GM18526 (cell line): Measurements from ENCODE around the gene YWHAG.

ENCODE experiments used
- POLR2A ChIP-seq: IDR thresholded peaks from 3 replicates; pipeline ENCODE4 v1.6.1; 2011; ENCODE audit not compliant: insufficient read length; ENCODE audit errors: extremely low read depth

The YWHAG gene

DNA sequence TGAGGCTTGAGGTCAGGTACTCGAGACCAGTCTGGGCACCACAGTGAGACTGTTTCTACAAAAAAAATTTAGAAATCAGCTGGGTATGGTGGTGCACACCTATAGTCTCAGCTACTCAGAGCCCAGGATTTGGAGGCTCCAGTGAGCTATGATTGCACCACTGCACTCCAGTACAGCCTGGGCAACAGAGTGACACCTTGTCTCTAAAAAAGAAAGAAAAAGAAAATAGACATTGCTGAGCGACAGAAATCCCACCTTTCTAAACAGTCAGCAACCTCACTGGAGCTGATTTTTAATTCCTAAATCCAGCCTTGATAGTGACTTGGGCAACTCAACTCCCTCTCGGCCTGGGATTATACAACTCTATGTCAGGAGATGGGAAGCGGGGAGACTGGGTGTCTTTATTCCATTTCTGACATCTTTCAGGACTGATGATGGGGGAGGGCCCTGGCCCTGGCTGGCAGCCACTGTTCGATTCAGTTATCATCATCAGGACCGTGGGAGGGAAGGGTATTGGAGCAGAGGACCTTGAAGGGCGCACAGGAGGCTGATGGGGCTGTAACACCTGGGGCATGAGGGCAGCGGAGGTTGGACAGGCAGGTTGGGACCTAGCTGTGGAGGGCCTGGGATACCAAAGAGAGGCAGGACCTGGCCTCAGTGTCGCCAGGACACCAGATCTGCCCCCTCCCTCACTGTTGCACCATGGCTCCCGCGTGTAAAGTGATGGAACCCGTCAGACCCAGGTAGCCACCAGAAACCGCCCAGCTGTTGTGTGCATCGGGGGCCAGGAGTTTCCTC lies 41.6 kb downstream of the YWHAG start:
- TF ChIP-seq POLR2A = no peak

DNA sequence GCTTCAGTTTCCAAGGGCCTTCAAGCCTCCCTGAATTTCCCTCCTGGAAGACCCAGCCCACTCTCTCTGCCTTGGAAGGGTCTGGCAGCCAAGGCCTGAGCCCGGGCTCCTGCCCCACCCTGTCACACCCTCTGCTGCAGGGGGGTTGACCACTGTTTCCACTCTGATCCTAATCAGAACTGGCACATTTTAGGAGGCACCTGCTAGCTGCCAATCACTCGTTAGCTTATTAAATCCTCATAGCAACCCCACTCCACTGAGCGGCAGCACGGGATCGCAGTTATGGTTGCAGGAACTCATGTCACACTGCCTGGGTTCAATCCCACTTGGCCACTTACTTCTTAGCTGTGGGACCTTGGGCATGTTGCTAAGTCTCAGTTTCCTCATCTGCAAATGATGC lies 43.4 kb downstream of the YWHAG start:
- no peak for TF ChIP-seq POLR2A

DNA sequence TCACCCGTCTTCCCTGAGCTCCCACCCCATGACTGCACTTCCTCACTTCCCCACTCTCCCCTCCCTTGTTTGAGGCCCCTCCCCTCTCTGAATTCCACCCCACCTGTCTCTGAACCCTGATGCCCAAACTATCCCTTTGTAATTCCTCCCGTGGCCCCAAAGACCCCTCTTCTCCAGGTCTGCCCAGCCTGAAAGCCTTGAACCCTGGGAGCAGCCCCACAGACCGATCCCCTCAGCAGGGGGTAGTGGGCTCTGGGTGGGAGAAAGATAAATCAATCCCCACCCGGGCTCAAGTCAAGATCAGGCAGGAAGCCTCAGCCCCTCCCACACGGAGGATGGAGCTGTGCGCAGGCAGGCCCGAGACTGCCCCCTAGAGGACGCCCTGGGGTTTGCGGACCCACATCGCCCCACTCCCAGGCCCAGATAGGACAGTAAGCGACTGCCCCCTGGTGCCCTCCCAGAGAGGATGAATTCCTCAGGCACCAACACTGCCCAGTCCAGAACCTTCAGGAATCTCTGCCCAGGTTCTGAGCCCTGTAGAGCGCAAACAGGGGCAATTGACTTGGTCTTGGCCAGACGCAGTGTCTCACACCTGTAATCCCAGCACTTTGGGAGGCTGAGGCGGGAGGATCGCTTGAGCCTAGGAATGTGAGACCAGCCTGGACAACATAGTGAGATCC lies 44.6 kb downstream of the YWHAG start:
- TF ChIP-seq POLR2A = no peak

DNA sequence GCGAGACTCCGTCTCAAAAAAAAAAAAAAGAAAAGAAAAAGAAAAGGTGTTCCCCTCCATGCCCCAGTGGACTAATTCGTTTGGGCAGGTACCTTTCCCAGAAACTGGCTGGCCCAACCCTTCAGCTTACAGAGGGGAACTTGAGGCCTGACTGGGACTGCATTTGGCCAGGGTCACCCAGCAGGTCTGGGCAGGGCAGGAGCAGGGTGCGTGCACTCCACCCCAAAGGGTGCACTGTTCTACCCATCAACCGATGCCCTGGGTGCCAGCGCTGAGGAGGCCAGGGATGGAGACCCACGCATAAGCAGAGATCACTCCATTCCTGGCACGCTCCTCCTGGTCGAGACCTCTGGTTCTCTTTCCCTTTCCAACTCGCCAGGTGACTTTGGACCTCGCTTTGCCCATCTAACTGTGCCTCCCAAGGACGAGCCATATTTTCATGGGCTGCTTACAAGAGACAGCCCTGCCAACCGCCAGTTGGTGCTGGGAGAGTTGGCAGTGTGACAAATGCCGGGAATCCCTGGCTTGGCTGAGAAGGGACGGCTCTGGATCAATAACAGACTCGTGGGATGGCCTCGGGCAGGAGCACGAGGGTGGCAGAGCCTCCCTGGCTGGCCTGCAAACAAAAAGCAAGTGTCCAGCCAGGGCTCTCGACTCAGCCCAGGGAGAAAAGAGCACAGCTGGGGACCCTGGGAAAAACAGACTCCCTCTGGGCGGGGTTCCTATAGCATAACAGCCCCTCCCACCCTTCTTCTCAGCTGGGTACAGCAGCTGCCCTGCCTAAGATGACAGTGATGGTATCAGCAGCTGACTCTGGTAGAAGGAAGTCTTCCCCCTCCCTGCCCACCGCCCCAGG lies 48.5 kb downstream of the YWHAG start:
- TF ChIP-seq POLR2A = no peak

DNA sequence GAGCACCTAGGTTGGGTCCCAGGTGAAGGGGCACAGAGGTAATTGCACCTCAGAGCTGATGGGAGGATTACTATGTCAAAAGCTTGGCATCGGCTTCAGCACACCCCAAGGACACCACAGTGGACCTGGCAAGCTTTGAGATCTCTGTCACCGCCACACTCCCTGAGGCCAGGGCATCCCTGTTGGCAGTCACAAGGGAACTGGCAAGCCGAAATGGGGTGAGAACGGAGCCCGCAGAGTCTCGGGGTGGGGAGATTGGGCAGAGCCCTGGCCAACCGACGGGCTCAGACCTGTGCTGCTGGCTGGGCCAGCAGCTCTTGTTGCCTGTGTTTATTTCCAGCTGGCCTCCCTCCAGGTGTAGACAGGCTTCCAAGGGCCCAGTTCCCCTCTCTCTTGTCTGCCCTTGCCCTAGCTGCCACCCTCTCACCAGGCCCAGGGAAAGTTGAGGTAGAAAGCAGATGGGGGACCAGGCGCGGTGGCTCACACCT lies 53.9 kb downstream of the YWHAG start:
- TF ChIP-seq POLR2A = no peak

DNA sequence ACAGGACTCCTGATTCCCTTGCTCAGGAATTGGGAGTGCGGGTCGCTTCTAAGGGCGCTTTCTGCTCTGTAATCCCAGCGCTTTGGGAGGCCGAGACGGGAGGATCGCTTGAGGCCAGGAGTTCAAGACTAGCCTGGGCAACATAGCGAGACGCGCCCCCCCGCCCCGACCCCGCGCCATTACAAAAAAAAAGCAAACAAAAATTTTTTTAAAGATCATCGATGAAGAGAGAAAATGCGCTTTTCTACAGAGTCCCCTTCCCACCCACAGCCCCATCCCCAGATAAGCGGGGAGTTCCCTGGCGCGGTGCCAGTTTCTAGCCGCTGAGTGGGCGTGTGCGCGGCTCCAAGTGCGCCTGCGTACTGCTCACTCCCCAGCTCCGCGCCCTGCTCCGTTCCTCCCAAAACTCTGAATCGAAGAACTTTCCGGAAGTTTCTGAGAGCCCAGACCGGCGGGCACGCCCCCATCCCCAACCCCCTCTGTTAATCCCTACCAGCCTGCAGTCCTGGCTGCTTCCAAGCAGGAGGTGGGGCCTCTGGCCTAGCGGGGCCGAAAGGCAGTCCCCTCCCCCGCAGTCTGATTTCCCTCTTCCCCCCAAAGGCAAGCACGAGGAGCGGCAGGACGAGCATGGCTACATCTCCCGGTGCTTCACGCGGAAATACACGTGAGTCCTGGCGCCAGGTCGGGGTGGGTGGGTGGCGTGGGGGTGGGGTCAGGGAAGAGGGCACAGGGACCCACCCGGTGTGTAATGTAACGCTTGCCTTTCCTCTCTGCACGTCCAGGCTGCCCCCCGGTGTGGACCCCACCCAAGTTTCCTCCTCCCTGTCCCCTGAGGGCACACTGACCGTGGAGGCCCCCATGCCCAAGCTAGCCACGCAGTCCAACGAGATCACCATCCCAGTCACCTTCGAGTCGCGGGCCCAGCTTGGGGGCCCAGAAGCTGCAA lies 55.3 kb downstream of the YWHAG start:
- peak; percentile 20 for TF ChIP-seq POLR2A

DNA sequence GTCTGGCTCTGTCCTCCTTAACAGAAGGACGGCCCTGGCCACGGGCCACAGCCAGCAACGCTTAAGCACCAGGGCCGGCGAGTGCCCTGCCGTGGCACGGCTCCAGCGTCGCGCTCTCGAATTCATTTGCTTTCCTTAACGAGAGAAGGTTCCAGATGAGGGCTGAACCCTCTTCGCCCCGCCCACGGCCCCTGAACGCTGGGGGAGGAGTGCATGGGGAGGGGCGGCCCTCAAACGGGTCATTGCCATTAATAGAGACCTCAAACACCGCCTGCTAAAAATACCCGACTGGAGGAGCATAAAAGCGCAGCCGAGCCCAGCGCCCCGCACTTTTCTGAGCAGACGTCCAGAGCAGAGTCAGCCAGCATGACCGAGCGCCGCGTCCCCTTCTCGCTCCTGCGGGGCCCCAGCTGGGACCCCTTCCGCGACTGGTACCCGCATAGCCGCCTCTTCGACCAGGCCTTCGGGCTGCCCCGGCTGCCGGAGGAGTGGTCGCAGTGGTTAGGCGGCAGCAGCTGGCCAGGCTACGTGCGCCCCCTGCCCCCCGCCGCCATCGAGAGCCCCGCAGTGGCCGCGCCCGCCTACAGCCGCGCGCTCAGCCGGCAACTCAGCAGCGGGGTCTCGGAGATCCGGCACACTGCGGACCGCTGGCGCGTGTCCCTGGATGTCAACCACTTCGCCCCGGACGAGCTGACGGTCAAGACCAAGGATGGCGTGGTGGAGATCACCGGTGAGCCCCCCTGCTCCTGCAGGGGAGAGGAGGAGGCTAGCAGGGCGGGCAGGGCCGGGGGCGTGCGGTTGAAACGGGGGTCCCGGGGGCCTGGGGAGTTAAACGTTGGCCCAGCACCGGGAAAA lies 56.2 kb downstream of the YWHAG start, which contains the start of gene HSPB1:
Gene HSPB1, plus strand, starts transcription at position 327 of the 855 bp plus-strand sequence. Its CDS starts 40 bp downstream, at position 367.
- TF ChIP-seq POLR2A = peak; percentile 79

DNA sequence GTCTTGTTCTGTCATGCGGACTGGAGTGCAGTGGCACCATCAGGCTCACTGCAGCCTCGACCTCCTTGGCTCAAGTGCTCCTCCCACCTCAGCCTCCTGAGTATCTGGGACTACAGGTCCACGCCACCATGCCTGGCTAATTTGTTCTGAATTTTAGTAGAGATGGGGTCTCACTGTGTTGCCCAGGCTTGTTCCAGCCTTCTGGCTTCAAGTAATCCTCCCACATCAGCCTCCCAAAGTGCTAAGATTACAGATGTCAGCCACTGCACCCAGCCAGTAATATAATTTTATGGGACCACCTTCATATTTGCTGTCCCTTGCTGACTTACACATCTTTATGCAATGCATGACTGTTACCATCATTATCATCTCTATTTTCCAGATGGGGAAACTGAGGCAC lies 57.8 kb downstream of the YWHAG start:
- TF ChIP-seq POLR2A = no peak

DNA sequence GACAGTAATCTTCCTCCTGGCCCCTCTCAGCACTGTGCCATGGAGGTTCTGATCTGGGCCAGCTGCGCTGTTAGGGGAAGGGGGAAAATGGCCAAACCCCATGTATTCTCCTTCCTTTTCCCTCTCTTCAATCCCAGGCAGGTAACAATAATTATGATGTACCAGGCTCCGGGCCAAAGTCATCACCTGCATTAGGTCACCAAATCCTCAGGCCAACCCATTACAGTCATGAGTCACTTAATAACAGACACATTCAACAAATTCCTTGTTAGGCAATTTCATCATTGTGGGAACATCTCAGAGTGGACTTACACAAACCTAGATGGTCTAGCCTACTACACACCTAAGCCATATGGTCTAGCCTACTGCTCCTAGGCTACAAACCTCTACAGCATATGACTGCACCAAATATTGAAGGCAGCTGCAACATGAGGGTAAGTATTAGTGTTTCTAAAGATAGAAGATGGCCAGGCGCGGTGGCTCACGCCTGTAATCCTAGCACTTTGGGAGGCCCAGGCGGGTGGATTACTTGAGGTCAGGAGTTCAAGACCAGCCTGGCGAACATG lies 58.5 kb downstream of the YWHAG start:
- TF ChIP-seq POLR2A = no peak

DNA sequence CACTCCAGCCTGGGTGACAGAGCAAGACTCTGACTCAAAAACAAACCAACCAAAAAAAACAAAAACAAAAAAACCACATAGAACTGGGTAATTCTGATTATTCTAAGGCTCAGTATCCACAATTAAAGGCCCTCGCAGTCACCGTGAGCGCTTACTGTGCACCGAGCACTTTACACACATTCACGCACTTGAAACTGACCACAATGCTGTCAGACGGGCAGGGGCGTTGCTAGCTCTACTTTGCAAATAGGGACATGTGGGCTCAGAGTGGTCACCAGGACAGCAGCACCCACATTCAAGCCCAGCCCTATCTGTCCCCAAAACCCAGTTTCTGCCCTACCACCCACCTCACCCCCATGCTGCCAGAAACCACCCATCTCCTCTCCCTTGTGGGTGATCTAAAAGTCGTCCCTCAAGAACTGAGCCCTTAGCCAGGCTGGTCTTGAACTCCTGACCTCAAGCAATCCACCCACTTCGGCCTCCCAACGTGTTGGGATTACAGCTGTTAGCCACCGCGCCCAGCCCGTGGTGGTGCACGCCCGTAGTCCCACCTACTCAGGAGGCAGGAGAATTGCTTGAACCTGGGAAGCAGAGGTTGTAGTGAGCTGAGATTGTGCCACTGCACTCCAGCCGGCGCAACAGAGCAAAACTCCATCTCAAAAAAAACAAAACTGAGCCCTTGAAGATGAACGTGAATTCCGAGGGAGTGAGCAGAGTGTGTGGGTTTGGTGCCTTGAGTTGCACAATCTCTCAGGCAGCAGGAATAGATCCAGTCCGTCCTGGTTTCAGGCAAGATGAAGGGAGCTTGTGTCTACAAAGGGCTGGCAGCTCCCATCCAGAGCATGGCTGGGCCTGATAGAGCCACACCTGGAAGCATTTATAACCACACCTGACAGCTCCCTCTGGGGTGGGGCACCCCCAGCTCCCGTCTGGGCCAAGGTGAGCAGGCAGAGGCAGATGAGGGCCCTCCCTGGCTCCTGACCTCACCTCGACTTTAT lies 61.7 kb downstream of the YWHAG start:
- no peak for TF ChIP-seq POLR2A

DNA sequence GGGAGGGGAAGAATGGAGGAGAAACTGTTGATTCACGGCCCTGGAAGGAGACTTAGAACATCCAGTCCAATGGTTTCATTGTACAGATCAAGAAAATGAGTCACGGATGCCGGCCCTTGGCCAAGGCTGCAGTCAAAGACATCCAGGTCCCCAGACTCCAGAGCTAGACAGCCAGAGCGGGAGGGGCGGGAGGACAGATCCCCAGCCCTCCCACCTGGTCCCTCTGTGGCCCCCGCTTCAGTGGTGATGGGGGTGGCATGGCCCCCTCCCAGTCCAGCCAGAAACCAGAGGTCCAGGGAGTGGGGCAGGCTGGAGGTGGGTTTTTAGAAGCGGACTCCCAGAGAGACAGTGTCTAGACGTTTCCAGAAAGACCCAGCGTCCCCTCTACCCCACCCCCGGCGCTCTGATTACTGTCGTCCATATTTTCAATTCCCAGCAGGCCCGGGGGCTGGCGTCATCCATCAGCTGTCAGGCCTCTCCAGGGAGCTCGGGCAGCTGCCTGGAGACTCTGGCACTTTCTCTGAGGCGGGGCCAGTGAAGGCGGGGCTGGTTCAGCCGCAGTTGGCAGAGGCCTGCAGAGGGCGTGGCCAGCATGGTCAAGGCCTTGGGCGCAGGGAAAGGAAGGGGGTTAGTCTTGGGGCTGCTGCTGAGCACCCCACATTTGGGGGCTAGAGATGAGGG lies 64.3 kb downstream of the YWHAG start:
- TF ChIP-seq POLR2A = no peak
